ENCODE data around the gene PLA2G4E. TPM values are rescaled to one million over a fixed set of nuclear protein-coding genes. Genes with fewer than 3 reads are reported as not detected.
A peak's percentile ranks its signal among the peaks of the same experiment; 100 is the strongest.

Gene PLA2G4E
- total RNA-seq, 1 donor: not detected

- no peak for TF ChIP-seq CTCF (IDR thresholded peaks at IDR 0.05; ENCODE audit: insufficient read depth, low read depth, low read length)
- peak overlapping the region; percentile 90 for H3K4me3 ChIP-seq (ENCODE audit: low read depth, low read length)
- no peak for DNase-seq (ENCODE audit: low read depth)
Measured at GRCh38 chr15:41971895-41972252, 49.0 kb downstream of the PLA2G4E start.

- H3K4me3 ChIP-seq (ENCODE audit: low read depth, low read length): peak overlapping the region; percentile 90
- TF ChIP-seq CTCF (IDR thresholded peaks at IDR 0.05; ENCODE audit: insufficient read depth, low read depth, low read length): no peak
- DNase-seq (ENCODE audit: low read depth): peak; percentile 74
Measured at GRCh38 chr15:41971089-41971894, 49.5 kb downstream of the PLA2G4E start.

GRCh38 chr15:41970456-41970855 lies 50.4 kb downstream of the PLA2G4E start:
- no peak overlapping the region for H3K4me3 ChIP-seq (ENCODE audit: low read depth, low read length)
- TF ChIP-seq CTCF (IDR thresholded peaks at IDR 0.05; ENCODE audit: insufficient read depth, low read depth, low read length): no peak
- no peak for DNase-seq (ENCODE audit: low read depth)

- no peak for DNase-seq (ENCODE audit: low read depth)
- H3K4me3 ChIP-seq (ENCODE audit: low read depth, low read length): no peak overlapping the region
Measured at GRCh38 chr15:41969851-41970431, 50.9 kb downstream of the PLA2G4E start.

GRCh38 chr15:41968701-41969100 lies 52.1 kb downstream of the PLA2G4E start:
- no peak for DNase-seq (ENCODE audit: low read depth)
- no peak overlapping the region for H3K4me3 ChIP-seq (ENCODE audit: low read depth, low read length)
- no peak for TF ChIP-seq CTCF (IDR thresholded peaks at IDR 0.05; ENCODE audit: insufficient read depth, low read depth, low read length)

More at GRCh38 chr15:41969851-41970431, 50.9 kb downstream of the PLA2G4E start:
- no peak for TF ChIP-seq CTCF (IDR thresholded peaks at IDR 0.05; ENCODE audit: insufficient read depth, low read depth, low read length)

GRCh38 chr15:41967506-41968206 lies 53.2 kb downstream of the PLA2G4E start:
- peak; percentile 74 for DNase-seq (ENCODE audit: low read depth)
- no peak overlapping the region for H3K4me3 ChIP-seq (ENCODE audit: low read depth, low read length)
- TF ChIP-seq CTCF (IDR thresholded peaks at IDR 0.05; ENCODE audit: insufficient read depth, low read depth, low read length): no peak

Measured in fibroblast of villous mesenchyme (primary cell).